Neural progenitor cell (in vitro differentiated cells): ENCODE data around the gene KLF1. TPM values are rescaled to one million over a fixed set of nuclear protein-coding genes. Genes with fewer than 3 reads are reported as not detected.

ENCODE experiments used
- DNase-seq: peaks from one replicate; pipeline ENCODE4 v3.0.0-alpha.2; 2016; ENCODE audit warnings: low spot score
- H2AFZ ChIP-seq: fragments of 200-600 bp; sonication (generic); replicated peaks from 2 replicates; pipeline ENCODE4 v1.6.1; 2016; ENCODE audit warnings: antibody characterized with exemption
- H3F3A ChIP-seq: fragments of 200-600 bp; sonication (generic); 2 replicates; pipeline ENCODE4 v1.6.1; 2016; ENCODE audit warnings: antibody characterized with exemption, low read depth
- H3K27ac ChIP-seq: fragments of 200-600 bp; sonication (generic); 2 replicates; pipeline ENCODE4 v1.5.1; 2016; ENCODE audit warnings: mild to moderate bottlenecking
- H3K27me3 ChIP-seq: fragments of 200-600 bp; sonication (generic); 2 replicates; pipeline ENCODE4 v1.6.1; 2016; ENCODE audit warnings: mild to moderate bottlenecking, moderate library complexity
- H3K36me3 ChIP-seq: fragments of 200-600 bp; sonication (generic); 2 replicates; pipeline ENCODE4 v1.5.1; 2016
- H3K4me1 ChIP-seq: fragments of 200-600 bp; sonication (generic); 2 replicates; pipeline ENCODE4 v1.6.1; 2016; ENCODE audit warnings: mixed run types
- H3K4me2 ChIP-seq: fragments of 200-600 bp; sonication (generic); 2 replicates; pipeline ENCODE4 v1.6.1; 2016
- H3K4me3 ChIP-seq: fragments of 200-600 bp; sonication (generic); 2 replicates; pipeline ENCODE4 v1.5.1; 2016
- H3K79me2 ChIP-seq: fragments of 200-600 bp; sonication (generic); 2 replicates; pipeline ENCODE4 v1.6.1; 2016; ENCODE audit warnings: low read depth
- H3K9ac ChIP-seq: fragments of 200-600 bp; sonication (generic); 2 replicates; pipeline ENCODE4 v1.6.1; 2016
- H3K9me3 ChIP-seq: fragments of 200-600 bp; sonication (generic); 2 replicates; pipeline ENCODE4 v1.5.1; 2016; ENCODE audit warnings: low read depth
- H4K20me1 ChIP-seq: fragments of 200-600 bp; sonication (generic); 2 replicates; pipeline ENCODE4 v1.6.1; 2016; ENCODE audit warnings: low read depth
- H3K27ac Mint-ChIP-seq: 3 replicates; pipeline ENCODE4 v1.8.0; 2021; ENCODE audit warnings: mixed read lengths
- H3K27me3 Mint-ChIP-seq: 2 replicates; pipeline ENCODE4 v1.8.0; 2022; ENCODE audit warnings: low read depth, mild to moderate bottlenecking, inconsistent platforms, moderate library complexity, mixed read lengths; ENCODE audit not compliant: insufficient read depth
- H3K36me3 Mint-ChIP-seq: 3 replicates; pipeline ENCODE4 v1.8.0; 2021; ENCODE audit warnings: mixed read lengths
- H3K4me1 Mint-ChIP-seq: 3 replicates; pipeline ENCODE4 v1.8.0; 2021; ENCODE audit warnings: mixed read lengths
- H3K4me3 Mint-ChIP-seq: 3 replicates; pipeline ENCODE4 v1.8.0; 2021; ENCODE audit warnings: mild to moderate bottlenecking, moderate library complexity, mixed read lengths
- H3K9me3 Mint-ChIP-seq: 3 replicates; pipeline ENCODE4 v1.8.0; 2020; ENCODE audit warnings: mixed read lengths
- CTCF ChIP-seq: fragments of 200-600 bp; sonication (generic); IDR thresholded peaks from 2 replicates; pipeline ENCODE4 v1.5.1; 2017; ENCODE audit warnings: antibody characterized with exemption, mild to moderate bottlenecking
- EZH2 ChIP-seq: fragments of 200-600 bp; sonication (generic); IDR thresholded peaks from 2 replicates; pipeline ENCODE4 v1.6.1; 2017; ENCODE audit warnings: antibody characterized with exemption, mild to moderate bottlenecking, moderate library complexity
- EZH2phosphoT487 ChIP-seq: fragments of 200-600 bp; sonication (generic); IDR thresholded peaks from 2 replicates; pipeline ENCODE4 v1.6.1; 2017; ENCODE audit warnings: antibody characterized with exemption
- total RNA-seq: library from RNA; depleted of rRNA; stranded (reverse); fragments of >200 nt; gene quantifications from 2 replicates; pipeline ENCODE4 v1.2.3, GENCODE V29; 2015; ENCODE audit warnings: low replicate concordance

The KLF1 gene
- total RNA-seq, 1 donor from 2014 or later, result 0.64 TPM

GRCh38 chr19:12880551-12881171 lies 6.3 kb downstream of the KLF1 start:
- H3K36me3 Mint-ChIP-seq, result peaks cover 3% of the 10 kb centered on the region
- peak overlapping the region; percentile 78 for H3K4me2 ChIP-seq
- no peak for TF ChIP-seq EZH2
- no peak for TF ChIP-seq EZH2phosphoT487
- no peak for TF ChIP-seq CTCF
- no peak overlapping the region for H3K27ac Mint-ChIP-seq
- no peaks in the 10 kb centered on the region for H3K36me3 ChIP-seq
- H3K27me3 Mint-ChIP-seq, result peaks cover 41% of the 10 kb centered on the region
- H3K27me3 ChIP-seq, result peaks cover 44% of the 10 kb centered on the region
- H4K20me1 ChIP-seq, result no peaks in the 10 kb centered on the region
- no peaks in the 10 kb centered on the region for H3K79me2 ChIP-seq
- H3K27ac ChIP-seq, result no peak overlapping the region
- peak overlapping the region; percentile 16 for H3K9ac ChIP-seq
- peak overlapping the region; percentile 40 for H2AFZ ChIP-seq
- H3K9me3 ChIP-seq, result peaks cover 3% of the 10 kb centered on the region
- H3K9me3 Mint-ChIP-seq, result peaks cover 5% of the 10 kb centered on the region
- H3K4me1 Mint-ChIP-seq, result peaks cover 10% of the 10 kb centered on the region
- DNase-seq, result peak; percentile 69
- peaks cover 31% of the 10 kb centered on the region for H3F3A ChIP-seq
- peaks cover 3% of the 10 kb centered on the region for H3K4me1 ChIP-seq
- peak overlapping the region; percentile 85 for H3K4me3 Mint-ChIP-seq
- H3K4me3 ChIP-seq, result peak overlapping the region; percentile 64

- H2AFZ ChIP-seq, result no peak overlapping the region
- no peaks in the 10 kb centered on the region for H3K36me3 ChIP-seq
- H3K4me2 ChIP-seq, result no peak overlapping the region
- no peak overlapping the region for H3K9ac ChIP-seq
- peaks cover 5% of the 10 kb centered on the region for H3F3A ChIP-seq
- peaks cover 16% of the 10 kb centered on the region for H3K36me3 Mint-ChIP-seq
- peak overlapping the region; percentile 53 for H3K27ac Mint-ChIP-seq
- TF ChIP-seq CTCF (no peak), EZH2 (no peak), EZH2phosphoT487 (no peak)
- peaks cover 24% of the 10 kb centered on the region for H3K27me3 Mint-ChIP-seq
- no peaks in the 10 kb centered on the region for H3K4me1 Mint-ChIP-seq
- no peaks in the 10 kb centered on the region for H3K4me1 ChIP-seq
- peaks cover 6% of the 10 kb centered on the region for H3K9me3 Mint-ChIP-seq
- no peaks in the 10 kb centered on the region for H3K9me3 ChIP-seq
- no peak overlapping the region for H3K27ac ChIP-seq
- no peak overlapping the region for H3K4me3 ChIP-seq
- H4K20me1 ChIP-seq, result no peaks in the 10 kb centered on the region
- H3K27me3 ChIP-seq, result peaks cover under 1% of the 10 kb centered on the region
- no peaks in the 10 kb centered on the region for H3K79me2 ChIP-seq
- H3K4me3 Mint-ChIP-seq, result no peak overlapping the region
- DNase-seq, result no peak
Observed at GRCh38 chr19:12875086-12875485, 11.9 kb downstream of the KLF1 start.

DNA sequence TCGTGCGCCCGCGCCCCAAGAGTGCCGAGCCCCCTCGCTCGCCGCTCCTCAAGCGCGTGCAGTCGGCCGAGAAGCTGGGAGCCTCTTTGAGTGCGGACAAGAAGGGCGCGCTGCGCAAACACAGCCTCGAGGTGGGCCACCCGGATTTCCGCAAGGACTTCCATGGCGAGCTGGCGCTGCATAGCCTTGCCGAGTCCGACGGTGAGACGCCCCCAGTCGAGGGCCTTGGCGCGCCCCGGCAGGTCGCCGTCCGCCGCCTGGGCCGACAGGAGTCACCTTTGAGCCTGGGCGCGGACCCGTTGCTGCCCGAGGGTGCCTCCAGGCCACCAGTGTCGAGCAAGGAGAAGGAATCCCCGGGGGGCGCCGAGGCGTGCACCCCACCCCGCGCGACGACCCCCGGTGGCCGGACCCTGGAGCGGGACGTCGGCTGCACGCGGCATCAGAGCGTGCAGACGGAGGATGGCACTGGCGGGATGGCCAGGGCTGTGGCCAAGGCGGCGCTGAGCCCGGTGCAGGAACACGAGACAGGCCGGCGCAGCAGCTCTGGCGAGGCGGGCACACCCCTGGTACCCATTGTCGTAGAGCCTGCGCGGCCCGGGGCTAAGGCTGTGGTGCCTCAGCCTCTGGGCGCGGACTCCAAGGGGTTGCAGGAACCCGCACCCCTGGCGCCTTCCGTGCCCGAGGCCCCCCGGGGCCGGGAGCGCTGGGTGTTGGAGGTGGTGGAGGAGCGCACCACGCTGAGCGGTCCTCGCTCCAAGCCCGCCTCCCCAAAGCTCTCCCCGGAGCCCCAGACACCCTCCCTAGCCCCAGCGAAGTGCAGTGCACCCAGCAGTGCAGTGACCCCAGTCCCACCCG lies 12.9 kb downstream of the KLF1 start:
- no peak for DNase-seq
- Histone ChIP-seq H3K79me2 (no peaks in the 10 kb centered on the region), H3K9me3 (no peaks in the 10 kb centered on the region), H2AFZ (no peak overlapping the region), H4K20me1 (no peaks in the 10 kb centered on the region), H3K4me2 (no peak overlapping the region), H3K4me1 (no peaks in the 10 kb centered on the region), H3K27me3 (no peaks in the 10 kb centered on the region), H3K9ac (no peak overlapping the region), H3K4me3 (no peak overlapping the region), H3F3A (peaks cover 5% of the 10 kb centered on the region), H3K36me3 (no peaks in the 10 kb centered on the region), H3K27ac (no peak overlapping the region)
- peaks cover 18% of the 10 kb centered on the region for H3K36me3 Mint-ChIP-seq
- H3K4me3 Mint-ChIP-seq, result no peak overlapping the region
- H3K4me1 Mint-ChIP-seq, result no peaks in the 10 kb centered on the region
- TF ChIP-seq EZH2 (no peak), CTCF (no peak), EZH2phosphoT487 (no peak)
- peaks cover 6% of the 10 kb centered on the region for H3K9me3 Mint-ChIP-seq
- H3K27me3 Mint-ChIP-seq, result peaks cover 24% of the 10 kb centered on the region
- H3K27ac Mint-ChIP-seq, result no peak overlapping the region
